Testis (tissue), 2 donors: ENCODE measurements around the gene OSBPL5.

Source experiments
- POLR2A ChIP-seq: fragments of 450-650 bp; IDR thresholded peaks from one replicate; pipeline ENCODE4 v1.6.1; 2017; ENCODE audit warnings: antibody characterized with exemption, mild to moderate bottlenecking, moderate library complexity
- TF ChIP-seq, protein P1 (sequence below), 3 experiments: fragments of 450-650 bp in 2 of 3; fragments of 200-600 bp in 1 of 3; sonication (generic) in 1 of 3; IDR thresholded peaks; one replicate each; pipeline ENCODE4 v1.5.1; 2016 to 2019; ENCODE audit warnings: antibody characterized with exemption in 3 of 3, mild to moderate bottlenecking in 2 of 3, moderate library complexity in 1 of 3

DNA sequence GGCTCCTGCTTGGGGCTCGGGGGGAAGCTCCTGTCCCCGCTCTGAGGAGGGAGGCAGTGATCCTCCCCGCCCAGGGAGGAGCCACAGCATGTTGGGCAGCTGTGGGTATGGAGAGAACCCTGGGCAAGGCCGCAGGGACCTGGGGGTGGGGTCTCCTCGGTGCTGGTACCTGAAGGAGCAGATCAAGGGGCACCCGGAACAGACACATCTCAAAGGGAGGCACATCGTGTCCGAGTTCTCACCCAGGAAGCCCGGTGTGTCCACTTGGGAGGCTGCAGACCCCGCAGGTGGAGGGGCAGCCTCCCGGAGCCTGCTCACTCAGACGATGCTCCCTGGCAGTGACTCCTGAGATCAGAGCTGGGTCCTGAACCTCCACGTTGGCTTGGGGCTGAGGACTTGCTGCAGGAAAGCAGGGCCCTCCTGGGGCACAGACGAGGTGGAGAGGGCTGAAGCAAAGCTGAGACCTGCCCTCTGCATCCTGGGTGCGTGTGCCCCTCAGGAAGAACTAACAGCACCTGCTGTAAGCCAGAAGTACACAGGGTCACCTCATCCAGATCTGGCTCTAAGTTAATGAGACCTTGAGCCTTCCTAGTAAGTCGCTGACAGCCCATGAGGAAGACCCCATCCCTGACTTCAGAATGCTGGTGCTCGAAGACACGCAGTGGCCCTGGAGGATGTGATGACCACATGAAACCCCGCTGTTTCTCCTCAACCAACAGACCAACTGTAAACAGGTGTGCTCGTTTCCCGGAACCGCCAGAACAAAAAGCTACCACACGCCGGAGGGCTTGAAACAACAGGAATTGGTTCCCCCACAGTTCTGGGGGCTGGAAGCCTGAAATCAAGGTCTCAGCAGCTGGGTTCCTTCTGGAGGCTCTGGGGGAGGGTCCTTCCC lies 5.9 kb upstream of the OSBPL5 start:
- TF ChIP-seq, protein P1, sequence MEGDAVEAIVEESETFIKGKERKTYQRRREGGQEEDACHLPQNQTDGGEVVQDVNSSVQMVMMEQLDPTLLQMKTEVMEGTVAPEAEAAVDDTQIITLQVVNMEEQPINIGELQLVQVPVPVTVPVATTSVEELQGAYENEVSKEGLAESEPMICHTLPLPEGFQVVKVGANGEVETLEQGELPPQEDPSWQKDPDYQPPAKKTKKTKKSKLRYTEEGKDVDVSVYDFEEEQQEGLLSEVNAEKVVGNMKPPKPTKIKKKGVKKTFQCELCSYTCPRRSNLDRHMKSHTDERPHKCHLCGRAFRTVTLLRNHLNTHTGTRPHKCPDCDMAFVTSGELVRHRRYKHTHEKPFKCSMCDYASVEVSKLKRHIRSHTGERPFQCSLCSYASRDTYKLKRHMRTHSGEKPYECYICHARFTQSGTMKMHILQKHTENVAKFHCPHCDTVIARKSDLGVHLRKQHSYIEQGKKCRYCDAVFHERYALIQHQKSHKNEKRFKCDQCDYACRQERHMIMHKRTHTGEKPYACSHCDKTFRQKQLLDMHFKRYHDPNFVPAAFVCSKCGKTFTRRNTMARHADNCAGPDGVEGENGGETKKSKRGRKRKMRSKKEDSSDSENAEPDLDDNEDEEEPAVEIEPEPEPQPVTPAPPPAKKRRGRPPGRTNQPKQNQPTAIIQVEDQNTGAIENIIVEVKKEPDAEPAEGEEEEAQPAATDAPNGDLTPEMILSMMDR (IDR thresholded peaks at IDR 0.05): no peak
- no peak for TF ChIP-seq POLR2A
